HFFc6 (cell line): ENCODE results near the gene NRGN. TPM values are rescaled to one million over a fixed set of nuclear protein-coding genes. Genes with fewer than 3 reads are reported as not detected.

Source experiments
- DNase-seq: peaks from one replicate; pipeline ENCODE4 v3.0.0-alpha.2; 2018
- H3K27ac Mint-ChIP-seq: 2 replicates; pipeline ENCODE4 v1.8.0; 2020; ENCODE audit warnings: mild to moderate bottlenecking, mixed read lengths
- H3K27me3 Mint-ChIP-seq: 2 replicates; pipeline ENCODE4 v1.8.0; 2021; ENCODE audit warnings: mild to moderate bottlenecking, moderate library complexity, mixed read lengths; ENCODE audit not compliant: insufficient read depth
- H3K36me3 Mint-ChIP-seq: 2 replicates; pipeline ENCODE4 v1.8.0; 2021; ENCODE audit warnings: low read depth, mixed read lengths
- H3K4me1 Mint-ChIP-seq: 2 replicates; pipeline ENCODE4 v1.8.0; 2020; ENCODE audit warnings: low read depth, mixed read lengths
- H3K4me3 Mint-ChIP-seq: 2 replicates; pipeline ENCODE4 v1.8.0; 2020; ENCODE audit warnings: mild to moderate bottlenecking, moderate library complexity, mixed read lengths
- H3K9me3 Mint-ChIP-seq: 2 replicates; pipeline ENCODE4 v1.8.0; 2020; ENCODE audit warnings: mild to moderate bottlenecking, mixed read lengths
- total RNA-seq, 6 experiments: library from RNA; stranded (reverse); fragmentation: NEBNext Ultra II Directional; extraction: Animal tissue kit (Norgen Biotek cat#: 25700); gene quantifications; 2 replicates in 1 of 6; 3 replicates in 5 of 6; pipeline ENCODE4 v1.2.3, GENCODE V29; 2021
- TF ChIP-seq, protein P1 (sequence below): fragments of 200-600 bp; sonication (generic); IDR thresholded peaks from 2 replicates; pipeline ENCODE4 v1.5.0; 2021; ENCODE audit warnings: antibody characterized with exemption, mild to moderate bottlenecking

The NRGN gene
- total RNA-seq, 6 experiments from 2014 or later = 3.8 to 6.5 (median 5.4) TPM

DNA sequence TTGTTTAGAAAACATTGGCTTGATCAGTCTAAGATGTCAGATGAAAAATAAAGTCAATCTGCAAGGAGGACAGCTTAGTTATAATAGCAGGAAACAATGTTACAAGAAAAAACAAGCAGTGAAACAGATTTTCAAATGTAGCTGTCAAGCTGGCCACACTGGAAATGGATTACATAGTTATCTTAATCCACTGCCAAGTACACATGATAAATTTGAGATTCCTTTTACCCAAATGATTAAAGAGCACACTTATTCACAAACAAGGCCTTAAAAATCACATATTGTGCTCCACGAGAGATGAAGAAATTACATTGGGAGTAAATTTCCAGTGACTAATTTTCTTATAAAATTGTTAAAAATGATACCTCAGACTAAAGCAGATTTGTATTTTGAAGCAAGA lies 39.8 kb downstream of the NRGN start:
- Mint-ChIP-seq H3K27ac (no peak overlapping the region), H3K4me1 (no peaks in the 10 kb centered on the region), H3K4me3 (no peak overlapping the region), H3K27me3 (no peaks in the 10 kb centered on the region; the same call in 1 of the 2 replicates), H3K9me3 (no peaks in the 10 kb centered on the region), H3K36me3 (peaks cover 21% of the 10 kb centered on the region)
- DNase-seq = no peak
- TF ChIP-seq, protein P1, sequence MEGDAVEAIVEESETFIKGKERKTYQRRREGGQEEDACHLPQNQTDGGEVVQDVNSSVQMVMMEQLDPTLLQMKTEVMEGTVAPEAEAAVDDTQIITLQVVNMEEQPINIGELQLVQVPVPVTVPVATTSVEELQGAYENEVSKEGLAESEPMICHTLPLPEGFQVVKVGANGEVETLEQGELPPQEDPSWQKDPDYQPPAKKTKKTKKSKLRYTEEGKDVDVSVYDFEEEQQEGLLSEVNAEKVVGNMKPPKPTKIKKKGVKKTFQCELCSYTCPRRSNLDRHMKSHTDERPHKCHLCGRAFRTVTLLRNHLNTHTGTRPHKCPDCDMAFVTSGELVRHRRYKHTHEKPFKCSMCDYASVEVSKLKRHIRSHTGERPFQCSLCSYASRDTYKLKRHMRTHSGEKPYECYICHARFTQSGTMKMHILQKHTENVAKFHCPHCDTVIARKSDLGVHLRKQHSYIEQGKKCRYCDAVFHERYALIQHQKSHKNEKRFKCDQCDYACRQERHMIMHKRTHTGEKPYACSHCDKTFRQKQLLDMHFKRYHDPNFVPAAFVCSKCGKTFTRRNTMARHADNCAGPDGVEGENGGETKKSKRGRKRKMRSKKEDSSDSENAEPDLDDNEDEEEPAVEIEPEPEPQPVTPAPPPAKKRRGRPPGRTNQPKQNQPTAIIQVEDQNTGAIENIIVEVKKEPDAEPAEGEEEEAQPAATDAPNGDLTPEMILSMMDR = no peak

- peaks cover 2% of the 10 kb centered on the region for H3K4me1 Mint-ChIP-seq
- no peak overlapping the region for H3K4me3 Mint-ChIP-seq
- TF ChIP-seq, protein P1 = no peak
- H3K36me3 Mint-ChIP-seq = peaks cover 6% of the 10 kb centered on the region
- H3K27ac Mint-ChIP-seq = no peak overlapping the region
- H3K9me3 Mint-ChIP-seq = no peaks in the 10 kb centered on the region
- DNase-seq = no peak
- H3K27me3 Mint-ChIP-seq = no peaks in the 10 kb centered on the region; the same call in 1 of the 2 replicates
Measured at GRCh38 chr11:124783002-124783401, 43.3 kb downstream of the NRGN start.

- Mint-ChIP-seq H3K9me3 (no peaks in the 10 kb centered on the region), H3K27ac (no peak overlapping the region), H3K4me3 (no peak overlapping the region), H3K36me3 (no peaks in the 10 kb centered on the region), H3K27me3 (no peaks in the 10 kb centered on the region; the same call in 1 of the 2 replicates), H3K4me1 (peaks cover 10% of the 10 kb centered on the region)
- TF ChIP-seq, protein P1 = no peak
- DNase-seq = no peak
Measured at GRCh38 chr11:124784051-124784450, 44.3 kb downstream of the NRGN start.

- H3K9me3 Mint-ChIP-seq = no peaks in the 10 kb centered on the region
- H3K27ac Mint-ChIP-seq = no peak overlapping the region
- H3K27me3 Mint-ChIP-seq = no peaks in the 10 kb centered on the region
- no peak for DNase-seq
- no peak overlapping the region for H3K4me3 Mint-ChIP-seq
- H3K4me1 Mint-ChIP-seq = peaks cover 31% of the 10 kb centered on the region
- TF ChIP-seq, protein P1 = no peak
- no peaks in the 10 kb centered on the region for H3K36me3 Mint-ChIP-seq
Measured at GRCh38 chr11:124788521-124788920, 48.8 kb downstream of the NRGN start.

- Mint-ChIP-seq H3K27me3 (no peaks in the 10 kb centered on the region), H3K9me3 (no peaks in the 10 kb centered on the region), H3K4me3 (no peak overlapping the region), H3K36me3 (no peaks in the 10 kb centered on the region), H3K4me1 (peaks cover 43% of the 10 kb centered on the region), H3K27ac (no peak overlapping the region)
- no peak for DNase-seq
- TF ChIP-seq, protein P1 = no peak
Measured at GRCh38 chr11:124791626-124792341, 52.0 kb downstream of the NRGN start.
